HG02678 (cell line): ENCODE data around the gene AEBP2.
"Not testable (repeated sequence)": the region's sequence is repeated elsewhere in the genome, so short reads cannot be mapped to it uniquely, and the experiment has no call there.

Experiments
- ATAC-seq: cut with Tn5 transposase; IDR thresholded peaks from one replicate; pipeline ENCODE4 v1.9.1; 2021; ENCODE audit warnings: mild to moderate bottlenecking, moderate library complexity; ENCODE audit not compliant: unreplicated experiment

Gene AEBP2

GRCh38 chr12:19421503-19422282 is 17.6 kb upstream of the AEBP2 start:
- no peak for ATAC-seq

DNA sequence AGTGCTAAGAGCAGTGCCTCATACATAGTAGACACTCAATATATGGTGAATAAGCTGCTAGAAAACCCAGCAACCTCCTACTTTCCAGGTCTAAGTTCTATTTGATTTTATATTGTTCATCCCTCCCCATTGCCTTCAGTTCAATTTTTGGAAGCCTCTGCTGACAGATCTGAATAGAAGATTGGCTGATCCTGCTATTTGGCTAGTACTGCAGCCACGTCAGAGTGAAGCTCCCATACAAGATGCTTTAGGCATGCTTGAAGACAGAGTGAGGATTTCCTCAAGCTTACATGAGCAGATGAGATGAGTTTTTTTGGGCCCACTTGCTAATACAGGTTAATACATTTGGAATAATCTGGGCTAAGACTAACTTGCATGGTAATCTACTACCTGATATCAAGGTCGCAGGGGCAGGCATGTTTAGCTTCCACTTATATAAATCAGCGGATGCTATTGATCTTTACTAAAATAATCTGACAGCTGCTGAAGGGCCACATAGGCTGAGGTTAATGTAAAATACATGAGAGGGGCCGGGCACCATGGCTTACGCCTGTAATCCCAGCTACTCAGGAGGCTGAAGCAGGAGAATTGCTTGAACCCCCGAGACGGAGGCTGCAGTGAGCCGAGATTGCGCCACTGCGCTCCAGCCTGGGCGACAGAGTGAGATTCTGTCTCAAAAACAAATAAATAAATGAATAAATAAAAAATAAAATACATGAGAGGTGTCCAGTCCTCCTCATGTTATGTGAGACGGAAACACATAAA is 15.9 kb upstream of the AEBP2 start:
- no peak for ATAC-seq

- ATAC-seq = no peak
These were observed 11.0 kb upstream of the AEBP2 start for GRCh38 chr12:19428246-19428645.

DNA sequence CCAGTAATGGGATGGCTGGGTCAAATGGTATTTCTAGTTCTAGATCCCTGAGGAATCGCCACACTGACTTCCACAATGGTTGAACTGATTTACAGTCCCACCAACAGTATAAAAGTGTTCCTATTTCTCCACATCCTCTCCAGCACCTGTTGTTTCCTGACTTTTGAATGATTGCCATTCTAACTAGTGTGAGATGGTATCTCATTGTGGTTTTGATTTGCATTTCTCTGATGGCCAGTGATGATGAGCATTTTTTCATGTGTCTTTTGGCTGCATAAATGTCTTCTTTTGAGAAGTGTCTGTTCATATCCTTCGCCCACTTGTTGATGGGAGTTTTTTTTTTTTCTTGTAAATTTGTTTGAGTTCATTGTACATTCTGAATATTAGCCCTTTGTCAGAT is 9.8 kb upstream of the AEBP2 start:
- ATAC-seq = not testable (repeated sequence)

DNA sequence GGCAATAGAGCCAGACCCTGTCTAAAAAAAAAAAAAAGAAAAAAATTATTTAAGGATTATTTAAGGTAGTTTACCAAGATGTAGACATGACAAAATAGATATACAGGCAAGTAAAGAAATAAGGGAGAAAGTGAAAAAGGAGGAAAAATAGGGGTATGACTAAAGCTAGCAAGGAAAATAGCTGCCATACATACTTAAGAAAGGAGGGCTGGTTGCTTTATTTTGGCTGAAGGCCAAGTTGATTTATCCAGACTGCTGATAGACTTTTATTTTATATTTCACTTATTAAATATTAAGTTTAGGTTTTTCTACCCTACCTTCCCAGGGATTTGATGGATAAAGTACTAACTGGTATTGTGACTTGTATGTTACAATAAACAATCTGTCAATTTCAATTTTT is 8.3 kb upstream of the AEBP2 start:
- ATAC-seq = no peak

DNA sequence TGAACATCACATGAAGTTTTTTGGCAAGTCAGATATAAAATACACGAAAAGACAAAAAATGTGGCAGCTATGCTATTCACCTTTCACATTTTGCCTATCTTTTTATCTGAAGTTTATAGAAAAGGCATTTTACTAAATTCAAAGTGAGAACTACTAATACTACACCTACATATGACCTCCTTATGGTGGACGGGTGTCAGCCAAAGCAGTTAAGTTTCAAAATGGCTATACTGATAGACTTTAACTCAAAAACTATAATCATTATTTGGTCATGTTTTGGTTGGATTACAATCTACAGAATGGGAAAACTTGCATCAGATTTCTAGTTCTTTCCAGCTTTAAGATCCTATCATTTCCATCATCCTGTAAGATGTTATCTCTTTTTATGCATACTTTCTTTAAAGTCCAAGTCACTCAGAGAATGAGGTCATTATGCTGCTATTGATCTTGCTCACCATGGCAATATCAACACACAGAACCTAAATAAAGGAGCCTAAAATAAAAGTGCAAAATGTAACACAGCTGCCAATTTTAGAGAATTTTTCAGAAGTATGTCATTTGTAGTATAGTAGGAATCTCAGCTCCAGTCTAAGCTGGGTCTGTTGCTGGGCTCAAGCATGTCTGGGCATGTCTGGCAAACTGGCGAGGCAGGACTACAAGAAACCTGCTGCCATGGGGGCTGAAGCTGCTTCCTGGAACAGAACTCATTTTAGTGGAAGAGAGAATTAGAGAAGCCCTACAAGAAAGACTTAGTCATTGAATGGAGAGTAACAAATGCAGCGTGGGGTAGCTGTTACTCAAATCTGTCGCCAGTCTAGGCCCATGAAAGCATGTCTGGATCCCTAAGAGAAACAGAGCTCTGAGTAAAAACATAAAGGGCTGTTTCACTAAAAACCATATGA is 7.6 kb upstream of the AEBP2 start:
- ATAC-seq = peak; percentile 47

GRCh38 chr12:19432309-19433170 is 6.8 kb upstream of the AEBP2 start:
- no peak for ATAC-seq

DNA sequence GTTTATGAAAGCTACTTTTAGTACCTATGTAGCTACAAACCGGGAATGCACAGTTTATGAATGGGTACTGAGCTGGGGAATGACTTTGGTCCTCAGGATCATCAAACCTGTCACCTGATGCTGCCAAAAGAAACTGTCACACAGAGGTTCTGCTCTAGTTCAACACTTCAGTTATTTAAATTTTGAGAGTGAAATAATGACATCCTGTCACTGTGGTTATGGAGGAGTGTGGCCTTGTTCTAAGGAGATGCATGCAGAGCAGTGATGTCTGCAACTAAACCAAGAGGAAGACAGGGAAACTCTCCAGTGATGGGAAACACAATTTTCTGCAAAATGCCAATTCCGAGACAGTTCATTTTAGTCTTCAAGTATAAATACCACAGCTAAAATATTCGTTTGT is 4.8 kb upstream of the AEBP2 start:
- ATAC-seq = no peak

DNA sequence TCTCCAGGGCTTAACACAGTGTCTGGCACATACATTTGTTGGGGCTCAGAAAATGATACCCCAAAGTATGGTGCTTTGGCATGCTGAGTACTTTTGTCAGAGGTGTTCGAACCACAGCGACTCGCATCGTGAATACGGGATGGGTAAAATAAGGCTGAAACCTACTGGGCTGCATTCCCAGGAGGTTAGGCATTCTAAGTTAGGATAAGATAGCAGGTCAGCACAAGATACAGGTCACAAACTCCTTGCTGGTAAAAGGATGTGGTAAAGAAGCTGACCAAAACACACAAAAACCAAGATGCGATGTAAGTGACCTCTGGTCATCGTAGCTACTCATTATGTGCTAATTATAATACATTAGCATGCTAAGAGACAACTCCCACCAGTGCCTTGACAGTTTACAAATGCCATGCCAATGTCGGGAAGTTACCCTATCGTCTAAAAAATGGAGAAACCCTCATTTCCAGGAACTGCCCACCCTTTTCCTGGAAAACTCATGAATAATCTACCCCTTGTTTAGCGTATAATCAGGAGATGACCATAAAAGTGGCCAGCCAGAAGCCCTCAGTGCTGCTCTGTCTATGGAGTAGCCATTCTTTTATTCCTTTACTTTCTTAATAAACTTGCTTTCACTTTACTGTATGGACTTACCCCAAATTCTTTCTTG is 3.3 kb upstream of the AEBP2 start:
- no peak for ATAC-seq

DNA sequence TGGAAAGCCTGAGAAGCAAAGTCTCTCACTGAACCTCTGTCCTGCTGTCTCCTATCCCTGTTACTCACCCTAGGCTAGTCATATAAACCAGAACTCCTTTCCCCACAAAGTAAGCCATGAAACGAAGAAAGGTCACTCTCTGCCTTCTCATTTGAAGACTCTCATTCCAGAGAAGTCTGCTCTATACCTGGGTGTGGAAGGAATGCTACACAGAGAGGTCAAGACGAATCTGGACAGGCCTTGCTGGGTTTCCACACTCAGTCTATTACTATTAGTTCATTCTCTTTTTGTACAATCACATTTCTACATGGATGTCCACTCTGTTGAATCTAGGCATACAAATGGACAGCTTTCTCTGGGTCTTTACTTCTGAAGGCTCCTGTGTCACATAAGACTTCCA is 2.4 kb upstream of the AEBP2 start:
- no peak for ATAC-seq

- ATAC-seq = no peak
These were observed 1.3 kb upstream of the AEBP2 start for GRCh38 chr12:19437996-19438395.

DNA sequence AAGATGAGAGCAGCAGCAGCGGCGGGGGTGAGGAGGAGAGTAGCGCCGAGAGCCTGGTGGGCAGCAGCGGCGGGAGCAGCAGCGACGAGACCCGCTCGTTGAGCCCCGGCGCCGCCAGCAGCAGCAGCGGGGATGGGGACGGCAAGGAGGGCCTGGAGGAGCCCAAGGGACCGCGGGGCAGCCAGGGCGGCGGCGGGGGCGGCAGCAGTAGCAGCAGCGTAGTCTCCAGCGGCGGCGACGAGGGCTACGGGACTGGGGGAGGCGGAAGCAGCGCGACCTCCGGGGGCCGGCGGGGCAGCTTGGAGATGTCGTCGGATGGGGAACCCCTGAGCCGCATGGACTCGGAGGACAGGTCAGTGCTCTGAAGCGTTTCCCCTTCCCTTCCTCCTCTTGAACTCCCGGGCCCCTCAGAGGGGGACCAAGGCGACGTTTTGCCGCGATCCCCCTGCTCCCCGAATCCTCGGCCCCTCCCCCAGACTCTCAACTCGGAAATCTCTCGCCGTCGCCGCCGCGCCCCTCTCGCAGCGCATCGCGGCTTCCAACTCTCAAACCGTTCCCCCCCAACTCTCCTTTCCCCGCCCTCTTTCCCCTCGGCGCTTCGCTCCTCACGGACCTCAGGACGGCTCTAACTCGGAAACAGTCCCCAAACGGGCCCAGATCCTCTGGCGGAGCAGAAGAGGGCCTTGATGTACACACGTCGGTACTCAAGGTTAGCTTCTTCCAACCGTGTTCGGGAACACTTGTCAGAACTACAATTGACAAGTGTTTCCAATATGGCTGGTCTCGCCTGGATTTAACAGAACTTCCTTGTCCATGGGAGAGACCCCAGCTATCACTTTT is 947 bp downstream of the AEBP2 start:
- ATAC-seq = peak; percentile 36

- no peak for ATAC-seq
These were observed 1.6 kb downstream of the AEBP2 start for GRCh38 chr12:19440916-19441315.

DNA sequence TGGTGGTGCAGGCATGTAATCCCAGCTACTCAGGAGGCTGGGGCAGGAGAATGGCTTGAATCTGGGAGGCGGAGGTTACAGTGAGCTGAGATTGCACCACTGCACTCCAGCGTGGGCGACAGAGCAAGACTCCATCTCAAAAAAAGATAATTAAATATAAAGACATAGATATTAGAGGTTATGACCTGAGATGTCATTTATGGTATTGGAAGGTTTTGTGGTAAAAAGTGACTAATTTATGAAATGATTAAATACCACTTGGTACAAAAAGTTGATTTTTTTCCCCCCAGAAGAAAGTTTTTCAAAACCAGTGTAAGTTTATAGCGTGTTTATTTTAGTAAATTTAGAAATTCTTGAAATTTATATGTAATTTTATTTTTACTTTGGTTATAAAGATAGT is 4.3 kb downstream of the AEBP2 start:
- ATAC-seq = no peak

DNA sequence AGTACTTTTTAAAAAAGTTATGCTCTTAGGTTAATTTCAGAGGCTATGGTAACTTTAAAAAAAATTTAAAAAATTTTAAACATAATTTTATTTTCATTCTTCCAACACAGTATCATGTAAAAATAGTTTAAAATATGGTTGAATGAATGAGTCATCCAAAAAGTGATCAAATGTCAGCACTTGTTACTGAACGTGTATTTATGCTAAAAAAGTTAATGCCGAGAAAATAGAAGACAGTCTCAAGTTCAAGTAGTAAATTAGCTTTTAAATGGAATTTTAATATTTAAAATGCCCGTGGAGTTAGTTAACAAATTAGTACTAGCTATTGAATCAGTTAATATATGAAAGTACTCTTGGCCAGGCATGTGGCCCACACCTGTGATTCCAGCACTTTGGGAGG is 4.8 kb downstream of the AEBP2 start:
- ATAC-seq = no peak

- no peak for ATAC-seq
These were observed 8.1 kb downstream of the AEBP2 start for GRCh38 chr12:19447386-19447785.

DNA sequence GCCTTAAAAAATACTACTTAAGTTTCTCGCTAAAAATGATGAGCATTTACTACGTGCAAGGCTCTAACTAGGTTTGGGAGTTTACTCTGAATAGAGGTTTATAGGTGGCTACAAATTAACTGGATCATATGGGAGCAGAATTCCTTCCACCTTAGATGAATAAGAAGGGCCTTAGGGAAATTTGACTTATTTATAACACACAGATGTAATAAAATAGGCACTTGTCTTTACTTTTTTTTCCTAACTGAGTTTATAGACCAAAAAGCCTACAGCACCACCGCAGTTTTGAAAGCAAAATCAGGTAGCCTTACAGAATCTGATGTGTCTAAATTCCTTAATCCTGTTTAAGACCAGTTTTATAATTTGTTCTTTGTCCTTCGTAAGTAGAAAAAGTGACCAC is 10.5 kb downstream of the AEBP2 start:
- no peak for ATAC-seq

- no peak for ATAC-seq
These were observed 11.1 kb downstream of the AEBP2 start for GRCh38 chr12:19450362-19450761.

GRCh38 chr12:19451196-19451595 is 11.9 kb downstream of the AEBP2 start:
- no peak for ATAC-seq
